HG03103 (cell line): ENCODE measurements around the gene REXO4.
A peak's percentile ranks its signal among the peaks of the same experiment; 100 is the strongest.

Experiments
- ATAC-seq: cut with Tn5 transposase; IDR thresholded peaks from one replicate; pipeline ENCODE4 v1.9.1; 2021; ENCODE audit warnings: low read depth; ENCODE audit not compliant: unreplicated experiment

REXO4 gene

GRCh38 chr9:133417541-133418461 lies at the start of gene REXO4:
REXO4 (minus strand) TSS chr9:133418010; CDS start chr9:133417844, 166 bp downstream.
- ATAC-seq: peak; percentile 81

GRCh38 chr9:133467101-133467500 lies 49.3 kb upstream of the REXO4 start:
- ATAC-seq: no peak

- ATAC-seq: no peak
Measured at GRCh38 chr9:133465984-133466383, 48.2 kb upstream of the REXO4 start.

- ATAC-seq: no peak
Measured at GRCh38 chr9:133464638-133465037, 46.8 kb upstream of the REXO4 start.

- no peak for ATAC-seq
Measured at GRCh38 chr9:133463864-133464615, 46.2 kb upstream of the REXO4 start.

GRCh38 chr9:133463234-133463863 lies 45.5 kb upstream of the REXO4 start:
- no peak for ATAC-seq

- no peak for ATAC-seq
Measured at GRCh38 chr9:133461975-133462374, 44.2 kb upstream of the REXO4 start.

- peak; percentile 23 for ATAC-seq
Measured at GRCh38 chr9:133460405-133461175, 42.8 kb upstream of the REXO4 start.

- ATAC-seq: peak; percentile 57
Measured at GRCh38 chr9:133459476-133460404, 41.9 kb upstream of the REXO4 start, which contains the start of gene CACFD1. CACFD1 (plus strand) TSS chr9:133459978; CDS start chr9:133460067, 89 bp downstream.

- ATAC-seq: no peak
Measured at GRCh38 chr9:133458643-133459312, 41.0 kb upstream of the REXO4 start.

- ATAC-seq: no peak
Measured at GRCh38 chr9:133457748-133458147, 39.9 kb upstream of the REXO4 start.

- no peak for ATAC-seq
Measured at GRCh38 chr9:133457233-133457632, 39.4 kb upstream of the REXO4 start.

GRCh38 chr9:133456409-133456808 lies 38.6 kb upstream of the REXO4 start:
- no peak for ATAC-seq

- ATAC-seq: no peak
Measured at GRCh38 chr9:133455936-133456335, 38.1 kb upstream of the REXO4 start.

- no peak for ATAC-seq
Measured at GRCh38 chr9:133454943-133455673, 37.3 kb upstream of the REXO4 start.

- ATAC-seq: no peak
Measured at GRCh38 chr9:133454325-133454724, 36.5 kb upstream of the REXO4 start.

GRCh38 chr9:133453651-133454050 lies 35.8 kb upstream of the REXO4 start:
- ATAC-seq: no peak

- no peak for ATAC-seq
Measured at GRCh38 chr9:133452562-133452961, 34.8 kb upstream of the REXO4 start.
